ENCODE results near the gene RAB43. TPM values are rescaled to one million over a fixed set of nuclear protein-coding genes. Genes with fewer than 3 reads are reported as not detected.

The RAB43 gene
- polyA plus RNA-seq, 1 donor from 2014 or later: 0.57 TPM

- Histone ChIP-seq H3K4me2 (ENCODE audit: low read length) (no peak overlapping the region), H3K27me3 (ENCODE audit: insufficient read depth, low read depth, low read length) (no peaks in the 10 kb centered on the region), H3K79me2 (replicated peaks; ENCODE audit: insufficient read depth, low read length) (no peaks in the 10 kb centered on the region), H3K36me3 (ENCODE audit: insufficient read depth, low read length) (no peaks in the 10 kb centered on the region), H4K20me1 (ENCODE audit: insufficient read depth) (no peaks in the 10 kb centered on the region), H3K9ac (ENCODE audit: low read length) (no peak overlapping the region), H2AFZ (ENCODE audit: low read depth, low read length) (no peak overlapping the region), H3K27ac (ENCODE audit: low read length) (no peak overlapping the region), H3K9me3 (ENCODE audit: low read length) (no peaks in the 10 kb centered on the region), H3K9me2 (ENCODE audit: insufficient read depth, low read length) (no peaks in the 10 kb centered on the region), H3K4me3 (ENCODE audit: low read length) (no peak overlapping the region), H3F3A (ENCODE audit: insufficient read depth, low read length, poor library complexity, severe bottlenecking) (no peaks in the 10 kb centered on the region)
- TF ChIP-seq CTCF (IDR thresholded peaks at IDR 0.05; ENCODE audit: poor library complexity, severe bottlenecking): no peak
- TF ChIP-seq MXI1 (conservative IDR thresholded peaks at IDR 0.05; ENCODE audit: poor library complexity, severe bottlenecking): no peak
- TF ChIP-seq TAF1 (IDR thresholded peaks at IDR 0.05; ENCODE audit: low read depth): no peak
- TF ChIP-seq SMC3 (conservative IDR thresholded peaks at IDR 0.05; ENCODE audit: poor library complexity): no peak
- TF ChIP-seq EZH2 (IDR thresholded peaks at IDR 0.05; ENCODE audit: borderline replicate concordance, insufficient read depth, low read length, poor library complexity, severe bottlenecking): no peak
- no peak for TF ChIP-seq EP300 (conservative IDR thresholded peaks at IDR 0.05; ENCODE audit: poor library complexity, severe bottlenecking)
- no peak for TF ChIP-seq RAD21 (conservative IDR thresholded peaks at IDR 0.05)
- no peak for TF ChIP-seq POLR2AphosphoS5 (IDR thresholded peaks at IDR 0.05)
- TF ChIP-seq REST (IDR thresholded peaks at IDR 0.05; ENCODE audit: borderline replicate concordance): no peak
Measured at GRCh38 chr3:129054605-129055104, 66.9 kb downstream of the RAB43 start.

DNA sequence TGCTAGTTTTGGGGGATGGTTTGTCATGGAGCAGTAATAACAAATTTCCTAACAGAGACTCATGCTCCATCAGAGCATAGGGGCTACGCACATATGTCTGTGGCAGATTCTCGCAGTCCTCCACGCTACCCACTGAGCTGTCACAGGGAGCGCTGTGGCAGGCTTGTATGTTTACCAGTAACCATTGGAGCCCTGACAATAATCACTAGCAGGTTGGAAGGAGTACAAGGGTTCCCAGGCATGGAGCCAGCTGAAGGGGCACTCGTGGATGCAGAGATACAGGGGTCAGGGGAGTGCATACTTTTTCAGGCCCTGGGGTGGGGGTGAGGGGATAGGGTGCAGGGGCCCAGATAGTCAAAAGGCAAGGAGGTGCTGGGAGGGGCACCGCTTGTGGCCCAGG is 68.9 kb downstream of the RAB43 start:
- H3K9me3 ChIP-seq (ENCODE audit: low read length): no peaks in the 10 kb centered on the region
- no peak overlapping the region for H2AFZ ChIP-seq (ENCODE audit: low read depth, low read length)
- no peaks in the 10 kb centered on the region for H3K27me3 ChIP-seq (ENCODE audit: insufficient read depth, low read depth, low read length)
- no peaks in the 10 kb centered on the region for H3K36me3 ChIP-seq (ENCODE audit: insufficient read depth, low read length)
- H3F3A ChIP-seq (ENCODE audit: insufficient read depth, low read length, poor library complexity, severe bottlenecking): no peaks in the 10 kb centered on the region
- no peak overlapping the region for H3K4me2 ChIP-seq (ENCODE audit: low read length)
- no peak overlapping the region for H3K9ac ChIP-seq (ENCODE audit: low read length)
- H3K9me2 ChIP-seq (ENCODE audit: insufficient read depth, low read length): no peaks in the 10 kb centered on the region
- H4K20me1 ChIP-seq (ENCODE audit: insufficient read depth): no peaks in the 10 kb centered on the region
- no peak overlapping the region for H3K27ac ChIP-seq (ENCODE audit: low read length)
- H3K79me2 ChIP-seq (replicated peaks; ENCODE audit: insufficient read depth, low read length): no peaks in the 10 kb centered on the region
- no peak overlapping the region for H3K4me3 ChIP-seq (ENCODE audit: low read length)
- no peak for TF ChIP-seq EP300 (conservative IDR thresholded peaks at IDR 0.05; ENCODE audit: poor library complexity, severe bottlenecking)
